ENCODE results near the gene EVA1A.

EVA1A gene

DNA sequence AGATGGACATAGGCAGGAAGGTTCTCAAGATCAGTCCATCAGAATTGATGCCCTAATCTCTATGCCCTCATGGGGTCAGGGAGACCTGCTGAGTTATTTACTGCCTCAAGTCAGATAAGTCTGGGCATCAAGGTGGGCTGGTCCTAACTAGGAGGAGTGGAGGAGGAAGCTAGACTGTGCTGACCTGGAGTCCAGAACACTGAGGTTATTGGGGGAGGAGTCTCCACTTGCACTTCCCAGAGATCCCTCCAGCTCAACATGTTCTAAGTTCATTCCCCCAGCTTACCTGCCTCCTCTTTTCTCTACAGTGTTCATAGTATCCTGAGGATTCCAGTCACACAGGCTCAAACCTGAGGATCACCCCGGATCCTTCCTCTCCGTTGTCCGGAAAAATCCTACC, 19.3 kb downstream of the EVA1A start:
- DNase-seq (ENCODE audit: low read depth) = no peak

DNA sequence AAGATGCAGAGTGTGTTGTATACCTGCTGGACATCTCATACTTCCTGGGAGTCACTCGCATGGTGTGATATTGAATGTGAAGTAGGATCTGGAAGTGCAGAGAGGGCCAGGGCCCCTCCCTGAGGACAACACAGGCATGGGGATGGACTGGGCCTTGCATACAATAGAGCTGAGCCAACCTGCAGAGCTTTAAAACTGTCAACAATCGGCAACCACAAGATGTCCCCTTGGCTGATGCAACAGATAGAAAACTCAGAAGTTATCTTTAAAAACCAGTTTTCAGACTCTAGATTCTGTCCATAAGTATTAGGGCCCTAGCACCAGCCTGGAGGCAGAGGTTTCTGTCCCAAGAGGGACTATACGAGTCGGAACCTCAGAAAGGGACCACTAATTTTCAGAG, 19.7 kb downstream of the EVA1A start:
- DNase-seq (ENCODE audit: low read depth) = no peak

DNA sequence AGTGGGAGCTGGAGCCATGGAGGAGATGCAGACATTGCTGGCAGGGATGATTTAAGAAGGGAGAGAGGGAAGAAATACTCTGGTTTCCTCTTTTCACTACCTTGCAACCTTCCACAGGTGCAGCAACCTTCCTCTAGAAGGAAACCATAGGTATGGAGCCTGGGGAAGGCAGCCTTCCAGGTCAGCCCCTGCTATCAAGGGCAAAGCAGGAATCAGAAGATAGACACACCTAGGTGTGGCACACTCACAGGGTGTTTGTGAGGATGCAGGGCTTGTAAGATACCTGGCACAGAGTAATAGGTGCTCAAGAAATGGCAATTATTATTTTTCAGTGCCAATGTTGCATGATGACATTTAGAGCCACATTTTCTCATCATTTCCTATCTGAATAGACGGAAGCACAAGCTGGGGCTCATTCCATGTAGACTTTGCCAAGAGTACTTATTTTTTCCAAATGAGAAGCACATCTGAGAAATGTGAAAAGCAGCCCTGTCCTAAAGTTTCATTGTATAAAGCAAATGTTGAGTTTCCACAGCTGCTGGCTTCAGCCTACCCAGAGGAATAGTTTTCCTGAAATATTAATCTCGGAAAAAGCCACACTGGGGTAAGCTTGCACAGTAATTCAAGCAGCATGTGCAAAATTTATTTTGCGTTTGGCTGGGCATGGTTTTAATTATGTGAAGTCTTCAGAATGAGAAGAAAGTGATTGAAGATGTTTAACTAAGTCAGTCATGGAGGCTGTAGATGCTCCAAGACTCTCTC, 20.6 kb downstream of the EVA1A start:
- DNase-seq (ENCODE audit: low read depth) = no peak

DNA sequence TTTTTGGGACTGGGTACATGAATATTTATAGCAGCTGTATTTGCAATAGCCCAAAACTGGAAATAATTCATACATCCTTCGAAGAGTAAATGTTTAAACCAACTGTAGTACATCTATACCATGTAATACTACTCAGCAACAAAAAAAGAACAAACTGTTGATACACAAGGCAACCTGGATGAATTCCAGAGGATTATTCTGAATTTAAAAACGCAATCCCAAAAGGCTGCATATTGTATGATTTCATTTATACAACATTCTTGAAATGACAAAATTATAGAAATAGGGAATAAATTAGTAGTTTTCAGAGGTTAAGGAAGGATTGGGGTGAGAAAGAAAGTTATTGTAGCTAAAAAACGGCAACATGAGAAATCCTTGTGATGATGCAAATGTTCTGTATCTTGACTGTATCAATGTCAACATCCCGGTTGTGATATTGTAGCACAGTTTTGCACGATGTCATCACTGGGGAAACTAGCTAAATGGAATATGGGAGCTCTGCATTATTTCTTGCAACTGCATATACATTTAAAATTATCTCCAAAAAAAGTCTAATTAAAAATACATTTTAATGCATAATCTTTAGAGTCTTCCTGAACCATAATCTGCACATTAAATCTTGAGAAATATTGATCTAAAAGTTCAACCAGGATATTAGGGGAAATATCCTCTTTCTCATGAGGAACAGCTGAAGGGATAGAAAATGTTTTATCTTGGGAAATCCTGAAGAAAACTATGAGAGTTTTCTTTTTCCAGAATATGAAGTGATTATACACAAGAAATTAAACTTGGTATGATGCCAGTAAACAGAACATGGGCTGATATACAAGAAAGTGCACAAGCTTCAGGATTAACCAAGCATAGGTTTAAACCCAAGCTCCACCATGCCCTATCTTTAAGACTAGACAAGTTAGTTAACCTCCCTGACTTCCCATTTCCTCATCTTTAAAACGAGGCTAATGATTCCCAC, 21.9 kb downstream of the EVA1A start:
- DNase-seq (ENCODE audit: low read depth) = no peak

DNA sequence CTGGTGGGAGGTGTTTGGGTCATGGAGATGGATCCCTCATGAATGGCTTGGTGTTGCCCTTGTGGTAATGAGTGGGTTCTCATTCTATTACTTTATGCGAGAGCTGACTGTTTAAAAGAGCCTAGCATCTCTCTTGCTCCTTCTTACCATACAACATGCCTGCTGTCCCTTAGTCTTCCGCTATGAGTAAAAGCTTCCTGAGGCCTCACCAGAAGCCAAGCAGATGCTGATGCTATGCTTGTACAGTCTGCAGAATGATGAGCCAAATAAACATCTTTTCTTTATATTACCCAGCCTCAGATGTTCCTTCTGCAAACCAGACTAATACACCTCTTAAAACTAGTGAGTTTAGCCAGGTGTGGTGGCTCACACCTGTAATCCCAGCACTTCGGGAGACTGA, 23.1 kb downstream of the EVA1A start:
- DNase-seq (ENCODE audit: low read depth) = no peak

DNA sequence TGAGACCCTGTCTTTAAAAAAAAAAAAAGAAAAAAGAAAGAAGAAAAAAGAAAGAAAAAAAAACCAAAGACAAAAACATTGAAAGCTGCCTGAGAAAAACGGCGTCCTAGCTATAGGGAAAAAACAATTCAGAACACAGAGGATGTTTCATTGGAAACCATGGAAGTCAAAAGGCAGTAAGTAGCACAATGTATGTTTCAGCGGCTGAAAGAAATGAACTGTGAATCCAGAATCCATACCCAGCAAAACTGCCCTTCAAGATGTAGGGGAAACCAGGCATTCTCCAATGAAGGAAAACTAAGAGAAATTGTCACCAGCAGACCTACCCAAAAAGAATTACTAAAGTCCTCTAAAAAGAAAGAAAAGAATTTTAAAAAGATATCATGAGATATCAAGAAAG, 27.6 kb downstream of the EVA1A start:
- DNase-seq (ENCODE audit: low read depth) = no peak

DNA sequence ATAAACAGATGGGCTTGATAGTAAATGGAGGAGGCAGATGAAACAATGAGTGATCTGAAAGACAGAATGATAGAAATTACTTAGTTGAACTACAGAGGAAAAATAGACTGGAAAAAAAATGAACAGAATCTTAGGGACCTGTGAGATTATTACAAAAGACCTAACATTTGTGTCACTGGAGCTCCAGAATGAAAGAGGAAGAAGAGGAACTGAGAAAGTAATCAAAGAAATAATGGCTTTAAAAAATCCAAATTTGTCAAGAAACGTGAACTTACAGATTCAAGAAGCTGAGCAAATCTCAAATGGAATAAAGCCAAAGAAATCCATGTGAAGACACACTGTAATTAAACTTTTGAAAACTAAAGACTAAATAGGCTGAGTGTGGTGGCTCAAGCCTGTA, 28.3 kb downstream of the EVA1A start:
- DNase-seq (ENCODE audit: low read depth) = no peak

DNA sequence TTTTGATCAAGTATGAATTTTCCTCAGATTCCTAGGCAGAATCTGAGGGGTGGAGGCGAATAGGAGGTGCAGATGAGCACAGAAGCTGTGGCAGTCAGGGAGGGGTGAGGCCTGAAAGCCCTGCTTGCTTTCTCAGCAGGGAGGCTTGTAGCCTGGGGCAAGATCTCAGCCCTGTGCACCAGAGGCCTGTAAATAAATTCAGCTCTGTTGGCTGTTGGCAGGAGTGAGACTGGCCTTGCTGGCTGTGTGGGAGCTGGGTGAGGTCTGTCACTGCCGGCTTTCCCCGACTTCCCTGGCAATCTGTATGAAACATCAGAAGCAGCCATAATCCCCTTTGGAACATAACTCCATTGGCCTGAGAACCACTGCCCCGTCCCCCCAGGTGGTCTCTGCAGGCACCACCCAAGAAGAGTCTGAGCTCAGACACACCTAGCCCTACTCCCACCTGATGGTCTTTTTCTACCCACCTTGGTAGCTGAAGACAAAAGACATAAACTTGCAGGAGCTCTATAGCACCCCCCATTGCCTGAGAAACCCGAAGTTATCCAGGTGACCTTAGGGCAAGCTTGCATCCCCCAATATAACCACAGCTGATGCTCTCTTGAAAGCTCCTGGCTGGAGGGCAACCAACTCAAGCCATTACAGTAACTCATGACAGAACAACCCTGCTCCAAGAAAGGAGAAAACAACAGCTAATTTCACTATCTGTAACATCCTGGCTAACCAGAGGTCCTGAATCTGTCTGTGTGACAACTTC, 32.3 kb downstream of the EVA1A start:
- no peak for DNase-seq (ENCODE audit: low read depth)

DNA sequence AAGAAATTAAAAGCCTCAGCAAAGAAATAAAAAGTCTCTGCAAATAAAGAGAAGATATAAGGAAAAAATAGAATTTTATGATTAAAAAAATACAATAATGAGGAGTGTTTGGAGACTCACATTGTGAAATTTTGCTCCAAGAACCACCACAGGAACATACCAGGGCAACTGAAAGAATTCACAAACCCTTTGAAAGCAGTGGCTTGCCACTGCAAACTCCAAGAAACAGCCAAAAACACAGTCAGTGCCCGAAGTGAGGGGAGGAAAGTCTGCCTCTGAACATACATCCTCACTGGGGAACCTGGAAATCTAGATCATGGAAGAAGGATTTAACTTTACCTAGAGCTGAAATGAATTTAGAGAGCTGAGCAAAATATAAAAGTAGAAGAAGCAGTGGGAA, 33.1 kb downstream of the EVA1A start:
- no peak for DNase-seq (ENCODE audit: low read depth)

DNA sequence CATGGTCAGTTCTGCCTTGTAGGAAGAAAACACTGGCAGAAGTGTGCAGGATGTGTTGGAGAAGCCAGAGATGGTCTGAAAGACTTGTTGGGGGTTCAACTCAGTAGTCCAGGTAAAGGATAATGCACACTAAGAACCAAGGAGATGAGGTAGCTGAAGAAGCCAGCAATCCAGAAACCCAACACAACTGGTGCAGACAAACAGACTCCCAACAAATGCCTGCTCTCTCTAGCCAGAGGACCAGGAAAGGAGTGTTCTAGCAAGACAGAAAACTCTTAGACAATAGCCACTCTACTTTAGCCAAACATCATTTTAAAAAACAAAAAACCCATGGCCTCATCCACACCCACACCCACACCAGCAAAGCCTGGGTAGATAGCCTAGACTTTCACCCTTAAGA, 33.9 kb downstream of the EVA1A start:
- DNase-seq (ENCODE audit: low read depth) = no peak

DNA sequence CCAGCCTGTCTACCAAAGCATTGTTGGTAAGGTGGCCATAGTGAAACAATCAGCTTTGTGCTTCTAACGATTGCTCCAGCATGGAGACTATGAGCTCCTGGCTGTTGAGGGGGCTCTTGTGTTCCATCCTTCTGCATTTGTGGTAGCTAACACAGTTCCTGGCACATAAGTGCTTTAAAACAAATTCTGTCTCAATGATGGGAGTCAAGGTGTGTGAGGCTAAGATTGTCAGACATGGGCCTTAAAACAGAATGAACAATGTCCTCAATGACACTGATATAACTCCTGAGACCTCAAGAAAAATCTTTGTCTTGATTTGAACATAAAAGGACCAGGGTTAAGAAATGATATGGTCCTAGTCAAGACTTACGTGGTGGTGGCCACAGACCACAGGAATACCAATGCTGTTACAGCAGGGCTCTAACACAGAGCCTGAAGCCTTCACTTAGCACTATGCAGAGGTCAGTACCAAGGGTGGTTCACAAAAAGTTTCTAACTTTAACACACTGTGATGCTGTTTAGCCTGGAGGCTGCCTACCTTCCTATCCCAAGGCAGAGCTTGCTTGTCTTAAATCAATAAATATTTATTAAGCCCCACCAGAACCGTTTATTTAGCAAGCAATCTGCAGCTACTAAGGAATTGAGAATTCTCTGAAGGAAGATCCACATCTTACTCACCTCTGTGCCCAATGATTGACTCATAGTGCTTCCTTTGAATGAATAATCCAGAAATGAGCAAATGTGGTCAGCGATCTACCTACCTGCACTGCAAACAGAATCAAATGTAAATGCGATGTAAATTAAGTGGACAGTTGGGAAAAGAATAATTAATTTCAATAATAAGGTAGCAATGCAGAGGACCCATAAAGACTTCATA, 35.1 kb downstream of the EVA1A start:
- no peak for DNase-seq (ENCODE audit: low read depth)

DNA sequence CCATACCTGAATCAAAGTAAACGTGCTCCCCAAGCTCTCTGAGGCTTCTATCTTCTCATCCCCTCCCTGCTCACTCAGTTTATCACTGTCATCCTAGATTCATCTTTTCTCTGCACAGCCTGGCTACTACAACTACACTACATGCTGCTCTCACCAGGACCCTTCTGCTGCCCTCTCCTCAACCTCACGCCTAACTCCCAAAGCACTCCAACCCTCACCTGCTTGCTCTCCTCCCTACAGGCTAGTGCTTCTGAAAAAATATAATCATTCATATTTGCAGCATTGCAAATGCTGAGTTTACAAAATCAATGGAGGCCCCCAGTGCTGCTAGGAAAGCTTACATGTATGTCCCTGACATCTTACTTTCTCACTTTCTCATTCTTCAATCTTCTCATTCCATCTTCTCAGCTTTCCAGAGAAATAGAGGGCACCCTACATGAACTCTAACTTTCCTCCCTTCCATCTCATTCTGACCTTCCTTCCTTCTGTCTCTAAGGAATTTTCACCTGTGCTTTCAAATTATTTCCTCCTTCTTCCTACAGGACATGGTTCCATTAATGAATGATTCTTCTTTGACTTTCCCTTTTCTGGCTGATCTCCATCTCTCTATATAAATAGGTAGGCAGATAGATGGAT, 36.3 kb downstream of the EVA1A start:
- DNase-seq (ENCODE audit: low read depth) = no peak

DNA sequence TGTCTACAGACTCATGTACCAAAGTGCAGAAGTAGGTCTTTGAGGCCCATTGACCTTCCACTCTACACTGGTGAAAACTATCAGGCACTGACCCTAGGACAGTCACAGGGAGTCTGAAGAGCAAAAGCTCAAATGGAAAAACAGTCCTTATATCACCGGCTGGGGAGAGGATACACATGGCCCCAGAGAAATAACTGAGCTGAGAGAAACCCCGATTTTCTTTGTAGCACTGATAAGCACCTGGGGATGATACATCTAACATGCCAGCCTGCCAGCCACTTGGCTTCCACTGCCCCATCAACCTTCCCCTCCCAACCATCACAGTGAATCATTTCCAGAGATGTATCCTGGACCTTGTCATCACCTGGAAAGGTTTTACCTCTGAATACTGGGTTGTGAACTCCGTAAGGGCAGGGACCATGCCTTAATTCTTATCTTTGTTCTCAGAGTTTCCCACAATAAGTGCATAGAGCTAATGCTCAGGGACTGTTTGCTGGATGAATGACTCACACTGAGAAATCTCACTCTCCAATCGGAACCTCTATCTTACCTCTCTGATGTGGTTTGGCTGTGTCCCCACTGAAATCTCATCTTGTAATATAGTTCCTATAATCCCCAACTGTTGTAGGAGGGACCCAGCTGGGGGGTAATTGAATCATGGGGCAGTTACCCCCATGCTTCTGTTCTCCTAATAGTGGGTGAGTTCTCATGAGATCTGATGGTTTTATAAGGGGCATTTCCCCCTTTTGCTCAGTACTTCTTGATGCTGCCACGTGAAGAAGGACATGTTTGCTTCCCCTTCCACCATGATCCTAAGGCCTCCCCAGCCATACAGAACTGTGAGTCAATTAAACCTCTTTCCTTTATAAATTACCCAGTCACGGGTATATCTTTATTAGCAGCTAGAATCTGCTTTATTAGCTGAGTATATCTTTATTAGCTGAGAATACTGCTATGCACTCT, 37.1 kb downstream of the EVA1A start:
- no peak for DNase-seq (ENCODE audit: low read depth)

DNA sequence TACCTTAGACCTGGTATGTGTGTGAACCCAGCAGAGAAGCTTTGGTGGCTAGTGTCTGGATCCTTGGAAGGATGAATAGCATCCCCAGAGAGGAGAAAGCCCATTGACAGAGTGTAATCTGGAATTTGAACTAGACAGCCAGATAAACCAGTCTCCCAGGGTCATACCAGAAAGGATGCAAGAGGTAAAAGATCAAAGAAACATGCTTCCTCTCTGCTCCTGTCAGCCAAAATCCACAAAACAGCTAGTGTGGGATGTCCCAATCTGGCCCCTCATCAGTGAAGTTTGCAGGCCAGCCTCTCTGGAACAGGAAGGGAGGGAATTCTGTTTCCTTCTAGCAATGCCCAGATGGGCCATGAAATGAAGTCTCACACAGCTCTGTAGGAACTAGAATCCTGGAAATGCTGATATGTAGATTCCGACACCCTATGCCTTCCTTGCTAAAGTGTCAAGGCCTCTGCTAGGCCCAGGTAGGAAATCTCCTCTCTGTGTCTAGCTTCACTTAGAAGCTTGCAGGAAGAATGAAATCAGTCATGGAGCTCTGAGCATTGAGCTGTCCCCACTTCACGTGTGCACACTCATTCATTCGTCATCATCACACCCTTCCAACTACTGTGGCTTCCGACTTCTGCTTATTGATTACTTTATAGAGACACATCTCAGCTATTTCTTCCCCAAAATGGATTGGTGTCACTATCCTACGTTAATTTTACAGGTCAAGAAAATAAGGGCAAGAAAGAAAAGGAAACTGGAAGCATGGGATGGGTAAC, 38.0 kb downstream of the EVA1A start:
- no peak for DNase-seq (ENCODE audit: low read depth)

DNA sequence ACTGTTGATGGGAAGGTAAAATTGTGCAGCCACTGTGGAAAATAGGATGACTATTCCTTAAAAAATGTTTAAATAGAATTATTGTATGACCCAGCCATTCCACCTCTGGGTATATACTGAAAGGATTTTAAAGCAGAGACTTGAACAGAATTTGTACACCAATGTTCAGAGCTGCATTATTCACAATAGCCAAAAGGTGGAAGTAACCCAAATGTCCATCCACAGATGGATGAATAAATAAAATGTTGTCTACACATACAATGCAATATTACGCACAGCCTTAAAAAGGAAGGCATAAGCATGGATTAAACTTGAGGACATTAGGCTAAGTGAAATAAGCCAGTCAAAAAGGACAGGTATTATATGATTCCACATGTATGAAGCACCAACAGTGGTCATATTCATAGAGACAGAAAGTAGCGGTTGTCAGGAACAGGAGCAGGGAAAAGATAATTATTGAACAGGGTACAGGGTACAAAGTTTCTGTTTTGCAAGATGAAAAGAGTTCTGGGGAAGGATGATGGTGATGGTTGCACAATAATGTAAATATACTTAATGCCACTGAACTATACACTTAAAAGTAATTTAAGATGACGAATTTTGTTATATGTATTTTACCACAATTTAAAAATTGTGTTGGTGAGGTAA, 39.4 kb downstream of the EVA1A start:
- no peak for DNase-seq (ENCODE audit: low read depth)

DNA sequence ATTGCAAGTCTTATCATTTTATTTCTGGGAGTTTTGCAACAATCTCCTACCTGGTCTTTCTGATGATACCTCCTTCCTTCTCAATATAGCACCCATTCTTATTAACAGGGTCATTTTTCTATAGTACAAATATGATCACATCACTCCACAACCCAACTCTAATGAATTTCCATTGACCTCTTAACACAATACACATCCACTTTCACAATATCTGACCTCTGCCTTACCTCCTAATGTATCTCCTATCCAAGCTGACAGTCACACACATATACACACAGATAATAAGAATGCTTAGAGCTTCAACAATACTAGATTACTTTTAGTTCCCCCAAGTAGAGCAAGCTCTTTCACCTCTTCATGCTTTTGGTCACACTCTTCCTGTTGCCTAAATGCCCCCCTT, 40.9 kb downstream of the EVA1A start:
- DNase-seq (ENCODE audit: low read depth) = no peak

DNA sequence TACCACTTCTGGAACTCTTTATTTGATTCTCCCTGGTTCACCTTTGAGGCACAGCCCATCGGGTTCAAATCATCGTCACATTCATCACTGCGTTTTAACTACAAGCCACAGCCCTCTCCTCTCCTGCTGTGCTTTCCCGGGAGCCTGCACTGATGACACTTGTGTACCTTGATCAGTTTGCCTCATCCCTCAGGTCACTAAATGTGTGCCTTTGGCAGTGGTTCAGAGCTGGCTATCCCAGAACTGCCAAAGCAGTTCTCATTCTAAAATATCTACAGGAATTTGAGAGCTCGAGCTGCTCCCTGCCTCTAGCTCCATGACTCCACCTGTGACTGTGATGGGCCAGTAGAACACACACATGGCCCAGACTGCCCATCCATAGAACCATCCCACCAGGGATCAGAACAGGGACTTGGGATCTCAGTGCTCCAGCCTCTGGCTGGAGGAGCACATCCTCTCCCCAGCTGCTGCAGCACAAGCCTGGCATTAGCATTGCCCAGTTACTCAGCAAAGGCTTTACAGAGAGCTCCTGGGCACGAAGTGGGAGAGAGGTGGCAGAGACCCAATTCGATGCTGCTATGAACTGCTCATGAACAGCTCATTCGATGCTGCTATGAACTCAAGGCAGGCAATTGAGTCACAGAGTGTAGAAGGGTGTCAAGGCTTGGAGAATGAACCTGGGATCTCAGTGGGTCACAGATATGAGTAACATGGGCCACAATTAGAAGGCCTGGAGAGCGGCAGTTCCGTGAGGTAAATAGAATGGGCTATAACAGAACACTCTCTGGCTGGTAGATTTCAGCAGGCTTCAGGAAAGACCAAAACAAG, 41.9 kb downstream of the EVA1A start:
- no peak for DNase-seq (ENCODE audit: low read depth)

Measured in stimulated activated CD4-positive, alpha-beta T cell treated with anti-CD3 and anti-CD28 coated beads, Interleukin-2, amount 100 ng/mL, for 4 hours (primary cell).